Activated gamma-delta T cell treated with anti-CD3 and anti-CD28 coated beads, Interleukin-2, amount 50 U/mL, for 16 hours (primary cell): Measurements from ENCODE around the gene CANT1.

Experiments used
- DNase-seq: peaks from one replicate; pipeline ENCODE4 v3.0.0-alpha.2; 2020; ENCODE audit warnings: low read depth

Gene CANT1

DNA sequence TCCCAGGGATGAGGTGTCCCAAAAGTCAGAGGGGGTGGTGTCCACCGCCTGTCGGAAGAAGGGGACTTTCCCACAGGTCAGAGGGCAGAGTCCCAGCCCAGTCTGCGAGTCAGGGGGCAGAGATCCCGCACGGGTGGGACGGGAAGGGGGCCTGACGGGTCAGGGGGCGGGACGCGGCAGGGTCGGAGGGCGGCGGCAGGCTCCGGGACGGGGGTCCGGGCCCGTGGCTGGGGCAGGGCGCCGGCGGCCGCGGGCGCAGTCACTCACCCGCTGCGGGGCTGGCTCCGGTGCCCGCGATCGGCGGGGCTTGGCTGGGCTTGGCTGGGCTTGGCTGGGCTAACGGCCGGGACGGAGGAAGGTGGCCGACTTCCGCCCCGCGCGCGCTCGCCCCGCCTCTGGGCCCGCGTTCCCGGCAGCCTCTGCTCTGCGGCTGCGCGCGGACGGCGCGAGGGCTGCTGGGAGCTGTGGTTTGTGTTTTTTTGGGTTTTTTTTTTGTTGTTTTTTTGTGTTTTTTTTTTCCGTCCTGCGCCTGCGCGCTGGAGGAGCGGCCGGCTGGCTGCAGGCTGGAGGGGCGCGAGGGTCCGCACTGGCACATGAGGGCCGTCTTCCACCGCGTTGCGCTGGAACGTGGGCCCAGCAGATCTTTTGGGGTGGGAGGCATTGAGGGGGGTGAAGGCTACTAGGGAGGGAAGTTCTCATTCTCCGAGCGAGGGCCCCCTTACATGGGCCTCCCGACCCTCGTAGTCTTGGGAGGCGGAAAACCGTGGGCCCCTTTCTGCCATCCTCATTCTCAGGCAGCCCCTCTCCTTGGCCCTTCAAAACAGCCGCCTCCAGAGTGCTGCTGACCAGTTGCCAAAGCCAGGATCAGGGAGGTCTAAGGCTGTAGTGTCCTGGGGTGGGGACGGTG, at the start of gene CANT1:
CANT1 (minus strand) TSS at position 368 of the 907 bp plus-strand sequence. CDS start 12,142 bp downstream, outside the sequence.
- DNase-seq = peak; percentile 69

DNA sequence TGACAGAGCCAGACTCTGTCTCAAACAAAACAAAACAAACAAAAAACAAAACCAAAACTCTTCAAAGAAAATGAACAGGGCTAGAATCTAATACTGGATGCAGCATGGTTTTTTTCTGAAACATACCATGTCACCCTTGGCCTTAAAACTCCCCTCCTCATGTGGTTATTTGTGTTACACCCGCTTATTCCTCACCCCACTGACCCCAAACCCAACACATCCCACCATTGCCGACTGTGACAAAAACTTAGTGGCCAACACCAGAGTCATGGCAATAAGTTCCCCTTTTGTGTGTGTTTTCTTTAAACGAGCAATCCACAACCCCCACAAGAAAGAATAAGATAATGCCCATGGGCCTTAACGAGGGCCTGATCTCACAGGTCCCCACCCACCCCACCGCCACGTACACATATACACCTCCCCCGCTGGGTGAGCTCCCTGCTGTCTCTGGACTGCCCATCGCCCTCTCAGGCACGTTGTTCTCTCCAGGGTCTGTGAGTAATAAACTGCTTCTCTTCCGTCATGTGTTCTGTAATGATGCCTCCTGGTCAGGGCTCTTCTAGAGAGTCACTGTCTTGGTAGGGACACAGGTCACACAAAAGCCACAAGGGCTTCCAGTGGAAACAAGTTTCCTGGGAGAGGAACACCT, 48.3 kb upstream of the CANT1 start:
- no peak for DNase-seq

DNA sequence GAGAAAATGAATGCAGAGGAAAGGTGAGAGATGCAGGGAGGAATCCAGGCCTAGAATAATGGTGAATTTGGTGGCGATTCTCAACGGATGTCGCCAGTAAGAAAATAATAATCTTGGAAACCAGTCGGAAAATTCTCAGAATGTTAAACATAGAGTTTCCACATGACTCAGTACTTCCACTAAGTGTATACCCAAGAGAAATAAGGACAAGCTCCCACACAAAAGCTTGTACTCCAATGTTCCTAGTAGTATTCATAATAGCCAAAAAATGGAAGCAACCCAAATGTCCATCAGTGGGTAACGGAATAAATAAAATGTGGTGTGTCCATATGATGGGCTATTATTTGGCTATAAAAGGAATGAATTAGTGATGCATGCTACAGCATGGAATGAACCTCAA, 45.6 kb upstream of the CANT1 start:
- DNase-seq = no peak

DNA sequence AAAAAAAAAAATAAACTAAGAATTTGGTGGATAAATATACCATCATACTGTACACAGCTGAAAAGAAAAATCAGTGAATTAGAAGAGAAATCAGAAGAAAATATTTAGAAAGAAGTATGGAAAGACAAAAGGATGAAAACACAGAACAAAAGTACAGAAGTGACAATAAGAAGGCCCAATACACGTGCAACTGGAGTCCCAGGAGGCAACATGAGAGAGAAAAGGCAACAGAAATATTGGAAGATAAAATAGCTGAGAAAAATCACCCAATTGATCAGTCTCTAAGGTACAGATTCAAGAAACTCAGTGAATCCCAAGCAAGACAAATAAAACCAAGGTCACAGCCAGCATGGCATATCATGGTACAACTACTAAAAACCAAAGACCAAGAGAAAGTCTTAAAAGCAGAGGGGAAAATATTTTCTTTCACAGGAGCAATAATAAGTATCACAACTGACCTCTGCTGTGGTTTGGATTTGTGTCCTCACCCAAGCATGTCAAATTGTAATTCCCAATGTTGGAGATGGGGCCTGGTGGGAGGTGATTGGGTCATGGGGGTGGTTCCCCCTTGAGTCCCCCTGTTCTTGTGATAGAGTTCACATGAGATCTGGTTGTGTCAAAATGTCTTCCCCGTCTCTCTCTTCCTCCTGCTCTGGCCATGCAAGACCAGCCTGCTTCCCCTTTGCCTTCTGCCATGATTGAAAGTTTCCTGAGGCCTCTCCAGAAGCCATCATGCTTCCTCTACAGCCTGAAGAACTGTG, 44.8 kb upstream of the CANT1 start:
- DNase-seq = no peak

DNA sequence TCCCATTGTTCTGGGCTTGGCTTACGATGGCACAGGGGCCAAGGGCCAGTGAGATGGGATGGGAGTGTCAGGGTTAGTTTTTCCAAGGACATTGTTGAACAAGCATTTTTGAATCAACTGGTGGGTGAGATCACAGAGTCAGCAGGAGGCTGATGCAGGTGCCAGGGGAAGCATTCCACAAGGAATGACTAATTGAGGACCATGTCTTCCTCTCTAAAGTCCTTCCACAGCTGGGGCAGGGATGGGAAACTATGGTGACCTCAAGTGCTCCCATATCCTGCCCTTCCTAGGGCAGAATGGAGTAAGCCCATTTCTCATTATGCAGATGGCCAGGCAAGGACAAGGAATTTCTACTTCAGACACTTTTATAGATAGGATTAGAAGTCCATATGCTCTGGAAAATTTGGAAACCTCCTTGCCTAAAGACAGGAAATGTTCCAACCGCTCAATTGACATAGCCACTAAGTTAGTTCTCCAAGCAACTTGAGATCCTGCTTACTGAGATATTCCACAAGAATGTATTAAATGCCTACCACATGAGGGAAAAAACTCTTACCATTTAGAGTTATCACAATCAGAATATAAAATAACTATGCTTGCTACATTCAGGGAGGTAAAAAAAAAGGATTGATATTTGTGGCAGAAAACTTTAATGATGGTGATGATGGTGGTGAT, 43.8 kb upstream of the CANT1 start:
- no peak for DNase-seq

DNA sequence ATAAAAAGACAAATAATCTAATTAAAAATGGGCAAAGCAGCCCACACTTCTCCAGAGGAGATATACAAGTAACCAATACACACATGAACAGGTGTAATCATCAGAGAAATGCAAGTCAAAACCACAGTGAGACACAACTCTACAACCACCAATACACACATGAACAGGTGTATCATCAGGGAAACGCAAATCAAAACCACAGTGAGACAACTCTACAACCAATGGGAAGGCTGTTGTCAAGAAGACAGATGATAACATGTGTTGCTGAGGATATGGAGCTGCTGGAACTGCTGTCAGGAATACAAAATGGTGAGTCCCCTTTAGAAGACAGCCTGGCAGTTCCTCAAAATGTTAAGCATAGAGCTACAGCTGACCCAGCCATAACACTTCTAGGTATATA, 42.6 kb upstream of the CANT1 start:
- no peak for DNase-seq

DNA sequence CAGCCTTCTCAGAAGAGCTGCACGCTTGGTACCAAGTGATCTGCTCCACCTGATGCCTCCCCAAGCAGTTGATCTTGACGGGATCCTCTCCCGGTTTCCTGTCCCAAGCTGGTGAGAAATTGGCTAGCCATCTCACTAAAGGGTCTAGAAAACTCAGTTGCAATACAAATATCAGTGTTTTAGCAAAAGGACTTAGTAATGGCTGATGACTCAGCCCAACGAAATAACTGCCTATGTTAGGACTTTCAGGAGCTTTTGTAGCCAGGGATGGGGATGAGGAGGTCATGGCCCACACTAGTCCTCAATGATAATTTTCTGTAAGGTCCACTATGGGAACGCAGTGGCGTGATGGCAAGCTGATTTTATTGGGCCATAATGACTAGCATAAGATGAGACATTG, 41.7 kb upstream of the CANT1 start:
- no peak for DNase-seq

DNA sequence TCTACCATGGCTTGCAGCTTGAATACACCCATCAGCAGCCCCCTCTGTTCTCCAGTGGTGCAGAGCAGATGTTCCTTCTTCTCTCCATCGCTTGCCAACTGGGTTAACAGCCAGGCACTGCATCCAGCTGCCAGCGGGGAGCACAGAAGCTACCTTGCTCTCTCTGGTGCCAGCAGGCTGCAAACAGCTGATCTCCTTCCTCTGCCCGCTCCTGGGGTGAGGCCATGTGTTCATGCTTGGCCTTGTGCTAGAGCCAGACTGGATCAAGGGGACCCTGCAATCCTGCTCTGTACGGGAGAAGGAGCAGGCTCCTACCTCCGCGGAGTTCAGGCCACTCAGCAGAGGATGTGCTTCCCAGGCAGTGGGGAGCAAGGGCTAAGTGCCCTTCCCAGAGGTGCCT, 41.0 kb upstream of the CANT1 start:
- no peak for DNase-seq

DNA sequence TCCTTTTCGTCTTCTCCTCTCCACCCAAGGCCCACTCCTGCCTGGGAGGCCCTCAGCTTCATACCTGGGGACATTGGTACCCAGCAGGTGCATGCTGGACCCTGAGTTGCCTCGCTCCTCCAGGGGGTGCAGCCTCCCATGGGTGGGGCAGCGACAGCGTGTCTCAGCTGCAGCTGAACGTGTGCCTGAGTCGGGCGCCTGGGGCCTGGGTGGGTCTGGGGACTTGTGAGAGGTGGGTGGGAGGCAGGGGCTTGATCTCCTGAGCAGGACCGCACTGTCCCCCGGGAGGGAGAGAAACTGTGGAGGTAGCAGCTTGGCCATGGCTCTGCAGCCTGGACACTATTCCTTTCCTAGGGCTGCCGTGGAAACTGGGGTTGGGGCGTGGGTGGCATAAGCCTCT, 40.3 kb upstream of the CANT1 start:
- DNase-seq = no peak

DNA sequence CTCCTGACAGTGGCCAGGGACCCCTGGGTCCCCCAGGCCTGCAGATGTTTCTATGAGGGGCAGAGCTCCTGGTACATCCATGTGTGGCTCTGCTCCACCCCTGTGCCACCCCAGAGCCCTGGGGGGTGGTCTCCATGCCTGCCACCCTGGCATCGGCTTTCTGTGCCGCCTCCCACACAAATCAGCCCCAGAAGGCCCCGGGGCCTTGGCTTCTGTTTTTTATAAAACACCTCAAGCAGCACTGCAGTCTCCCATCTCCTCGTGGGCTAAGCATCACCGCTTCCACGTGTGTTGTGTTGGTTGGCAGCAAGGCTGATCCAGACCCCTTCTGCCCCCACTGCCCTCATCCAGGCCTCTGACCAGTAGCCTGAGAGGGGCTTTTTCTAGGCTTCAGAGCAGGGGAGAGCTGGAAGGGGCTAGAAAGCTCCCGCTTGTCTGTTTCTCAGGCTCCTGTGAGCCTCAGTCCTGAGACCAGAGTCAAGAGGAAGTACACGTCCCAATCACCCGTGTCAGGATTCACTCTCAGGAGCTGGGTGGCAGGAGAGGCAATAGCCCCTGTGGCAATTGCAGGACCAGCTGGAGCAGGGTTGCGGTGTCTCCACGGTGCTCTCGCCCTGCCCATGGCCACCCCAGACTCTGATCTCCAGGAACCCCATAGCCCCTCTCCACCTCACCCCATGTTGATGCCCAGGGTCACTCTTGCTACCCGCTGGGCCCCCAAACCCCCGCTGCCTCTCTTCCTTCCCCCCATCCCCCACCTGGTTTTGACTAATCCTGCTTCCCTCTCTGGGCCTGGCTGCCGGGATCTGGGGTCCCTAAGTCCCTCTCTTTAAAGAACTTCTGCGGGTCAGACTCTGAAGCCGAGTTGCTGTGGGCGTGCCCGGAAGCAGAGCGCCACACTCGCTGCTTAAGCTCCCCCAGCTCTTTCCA, 39.5 kb upstream of the CANT1 start:
- no peak for DNase-seq

DNA sequence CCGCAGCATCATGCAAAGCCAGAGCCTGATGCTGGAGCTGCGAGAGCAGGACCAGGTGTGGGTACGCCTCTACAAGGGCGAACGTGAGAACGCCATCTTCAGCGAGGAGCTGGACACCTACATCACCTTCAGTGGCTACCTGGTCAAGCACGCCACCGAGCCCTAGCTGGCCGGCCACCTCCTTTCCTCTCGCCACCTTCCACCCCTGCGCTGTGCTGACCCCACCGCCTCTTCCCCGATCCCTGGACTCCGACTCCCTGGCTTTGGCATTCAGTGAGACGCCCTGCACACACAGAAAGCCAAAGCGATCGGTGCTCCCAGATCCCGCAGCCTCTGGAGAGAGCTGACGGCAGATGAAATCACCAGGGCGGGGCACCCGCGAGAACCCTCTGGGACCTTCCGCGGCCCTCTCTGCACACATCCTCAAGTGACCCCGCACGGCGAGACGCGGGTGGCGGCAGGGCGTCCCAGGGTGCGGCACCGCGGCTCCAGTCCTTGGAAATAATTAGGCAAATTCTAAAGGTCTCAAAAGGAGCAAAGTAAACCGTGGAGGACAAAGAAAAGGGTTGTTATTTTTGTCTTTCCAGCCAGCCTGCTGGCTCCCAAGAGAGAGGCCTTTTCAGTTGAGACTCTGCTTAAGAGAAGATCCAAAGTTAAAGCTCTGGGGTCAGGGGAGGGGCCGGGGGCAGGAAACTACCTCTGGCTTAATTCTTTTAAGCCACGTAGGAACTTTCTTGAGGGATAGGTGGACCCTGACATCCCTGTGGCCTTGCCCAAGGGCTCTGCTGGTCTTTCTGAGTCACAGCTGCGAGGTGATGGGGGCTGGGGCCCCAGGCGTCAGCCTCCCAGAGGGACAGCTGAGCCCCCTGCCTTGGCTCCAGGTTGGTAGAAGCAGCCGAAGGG, 38.6 kb upstream of the CANT1 start:
- no peak for DNase-seq

DNA sequence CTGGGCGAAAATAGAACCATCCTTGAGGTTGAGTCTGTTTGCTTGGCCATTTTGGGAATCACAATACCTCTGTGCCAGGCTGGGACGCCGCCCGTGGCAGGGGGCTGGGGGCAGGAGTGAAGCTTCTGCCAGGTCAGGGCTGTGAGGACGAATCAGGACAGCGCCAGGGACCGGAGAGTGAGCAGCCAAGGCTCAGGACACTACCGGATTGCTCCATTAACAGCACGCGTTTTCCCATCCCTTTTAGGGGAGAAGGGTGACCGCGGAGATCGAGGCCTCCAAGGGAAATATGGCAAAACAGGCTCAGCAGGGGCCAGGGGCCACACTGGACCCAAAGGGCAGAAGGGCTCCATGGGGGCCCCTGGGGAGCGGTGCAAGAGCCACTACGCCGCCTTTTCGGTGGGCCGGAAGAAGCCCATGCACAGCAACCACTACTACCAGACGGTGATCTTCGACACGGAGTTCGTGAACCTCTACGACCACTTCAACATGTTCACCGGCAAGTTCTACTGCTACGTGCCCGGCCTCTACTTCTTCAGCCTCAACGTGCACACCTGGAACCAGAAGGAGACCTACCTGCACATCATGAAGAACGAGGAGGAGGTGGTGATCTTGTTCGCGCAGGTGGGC, 37.8 kb upstream of the CANT1 start:
- no peak for DNase-seq

DNA sequence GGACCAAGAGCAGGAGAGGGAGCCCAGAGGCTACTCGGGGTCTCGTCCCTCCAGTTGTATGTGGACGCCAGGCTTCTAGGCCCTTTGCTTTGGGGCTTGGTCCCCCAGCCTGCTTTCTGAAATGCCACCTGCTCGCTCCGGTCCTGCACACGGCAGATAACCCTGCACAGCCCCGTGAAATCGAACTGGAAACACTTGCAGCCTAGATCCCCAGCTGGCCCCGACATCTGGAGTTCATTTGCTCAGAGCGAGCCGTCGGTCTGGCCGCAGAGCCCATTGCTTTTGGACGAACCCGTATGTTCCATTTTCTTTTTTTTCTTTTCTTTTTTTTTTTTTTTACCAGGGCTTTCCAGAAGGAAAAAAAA, 37.3 kb upstream of the CANT1 start:
- DNase-seq = no peak

DNA sequence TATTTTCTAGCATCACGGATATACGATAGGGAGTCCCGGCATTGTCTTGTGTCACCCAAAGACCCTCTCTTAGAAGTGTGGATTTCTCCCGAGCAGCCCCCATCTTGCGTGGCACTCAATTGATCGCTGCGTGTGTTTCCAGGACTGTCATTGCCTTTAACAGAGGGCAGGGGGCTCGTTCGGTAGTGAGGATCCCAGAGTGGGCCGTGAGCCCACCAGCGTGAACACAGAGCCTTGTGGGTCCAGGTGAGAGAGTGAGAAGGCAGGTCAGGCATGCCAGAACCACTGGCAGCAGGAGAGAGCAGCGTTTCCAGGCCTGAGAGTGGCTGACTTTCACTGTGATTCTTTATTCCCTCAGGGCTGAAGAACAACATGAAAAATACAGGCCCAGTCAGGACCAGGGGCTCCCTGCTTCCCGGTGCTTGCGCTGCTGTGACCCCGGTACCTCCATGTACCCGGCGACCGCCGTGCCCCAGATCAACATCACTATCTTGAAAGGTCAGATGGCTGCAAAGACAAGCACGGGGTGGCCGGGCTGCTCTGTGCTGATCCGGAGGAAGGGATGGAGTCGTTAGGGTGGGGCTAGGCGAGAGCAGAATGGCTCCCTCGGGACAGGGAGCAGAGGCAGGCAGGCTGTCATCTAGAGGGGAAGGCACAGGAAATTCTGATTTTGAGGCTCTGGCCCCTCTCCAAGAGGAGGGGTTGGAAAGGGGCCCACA, 36.8 kb upstream of the CANT1 start:
- DNase-seq = no peak

DNA sequence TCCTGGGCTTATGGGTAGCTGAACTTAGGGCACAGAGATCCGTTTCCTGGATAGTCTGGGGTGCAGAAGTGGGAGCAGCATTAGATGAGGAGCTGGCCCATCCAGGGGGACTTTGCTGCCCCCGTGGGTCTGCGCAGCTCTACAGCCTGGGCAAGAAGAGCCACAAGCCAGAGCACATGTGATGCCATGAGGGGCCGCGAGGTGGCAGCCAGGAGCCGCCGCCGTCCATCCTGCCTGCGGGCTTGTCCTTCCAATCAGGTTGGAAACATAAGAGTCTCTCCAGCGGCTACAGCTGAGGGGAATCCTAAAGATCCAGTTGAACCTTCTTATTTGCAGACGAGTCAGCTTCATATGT, 36.3 kb upstream of the CANT1 start:
- peak; percentile 48 for DNase-seq

DNA sequence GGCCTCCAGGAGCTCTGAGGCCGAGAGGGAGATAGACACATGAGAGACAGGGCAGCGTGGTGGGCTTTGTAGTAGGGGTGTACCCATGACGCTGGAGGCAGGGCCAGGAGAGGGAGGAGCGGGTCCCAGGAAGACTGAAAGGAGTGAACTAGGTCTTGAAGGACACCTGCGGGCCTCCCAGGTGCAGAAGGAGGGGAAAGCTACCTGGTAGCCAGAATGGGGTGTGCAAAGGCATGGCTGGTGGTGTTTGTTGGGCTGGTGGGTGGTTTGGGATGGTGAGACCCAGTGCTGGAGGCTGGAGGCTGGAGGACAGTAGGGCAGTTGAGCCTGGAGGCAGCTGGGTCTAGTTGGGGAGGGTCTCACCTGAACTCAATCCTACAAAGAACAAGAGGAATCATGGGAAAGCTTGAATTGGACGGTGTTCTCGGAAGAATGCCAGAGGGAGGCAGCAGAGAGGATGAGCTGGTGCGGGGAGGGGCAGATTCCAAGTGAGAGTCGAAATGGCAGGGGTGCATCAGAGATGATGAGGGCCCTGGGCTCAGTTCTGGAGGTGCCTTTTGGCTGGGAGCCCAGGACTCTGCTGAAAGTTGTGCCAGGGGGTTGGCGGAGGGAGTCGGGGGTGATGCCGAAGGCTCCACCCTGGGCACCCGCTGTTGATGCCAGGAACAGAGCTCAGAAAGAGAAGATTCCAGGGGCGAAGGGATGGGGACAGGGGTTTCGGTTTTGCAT, 35.6 kb upstream of the CANT1 start:
- DNase-seq = no peak

DNA sequence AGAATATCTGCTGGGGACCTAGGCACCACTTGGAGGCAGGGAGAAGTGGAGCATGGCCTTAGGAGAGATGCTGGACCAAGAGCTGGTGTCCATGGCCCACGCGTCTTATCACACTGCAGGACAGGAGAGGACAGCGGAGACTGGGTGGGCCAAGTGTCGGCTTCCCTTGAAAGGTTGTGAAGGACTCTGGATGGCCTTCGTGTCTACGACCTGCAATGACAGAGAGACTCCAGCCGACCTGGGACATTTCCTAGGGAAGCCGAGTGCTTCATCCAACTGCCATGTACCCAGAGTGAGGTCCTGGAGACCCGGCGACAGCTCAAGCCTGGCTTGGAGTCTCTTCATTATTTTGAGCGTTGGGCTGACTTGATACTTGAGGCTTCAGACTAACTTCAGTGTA, 34.9 kb upstream of the CANT1 start:
- DNase-seq = no peak

DNA sequence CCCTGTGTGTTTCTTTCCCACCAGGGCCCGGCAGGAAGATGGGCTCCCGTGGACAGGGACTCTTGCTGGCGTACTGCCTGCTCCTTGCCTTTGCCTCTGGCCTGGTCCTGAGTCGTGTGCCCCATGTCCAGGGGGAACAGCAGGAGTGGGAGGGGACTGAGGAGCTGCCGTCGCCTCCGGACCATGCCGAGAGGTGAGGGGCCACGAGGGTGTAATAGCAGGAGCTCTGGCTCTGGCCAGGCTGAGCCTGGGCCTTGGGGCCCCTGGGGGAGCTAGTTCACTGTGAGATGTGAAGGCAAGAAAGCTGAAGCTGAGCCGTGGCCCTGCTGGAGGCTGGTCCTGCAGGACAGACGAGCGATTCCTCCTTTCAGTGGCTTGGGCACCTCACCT, 34.4 kb upstream of the CANT1 start:
- no peak for DNase-seq
